ENCODE data around the gene MYH3. TPM values are rescaled to one million over a fixed set of nuclear protein-coding genes. Genes with fewer than 3 reads are reported as not detected.
A peak's percentile ranks its signal among the peaks of the same experiment; 100 is the strongest.

MYH3 gene
- total and polyA plus RNA-seq, 8 donors = 0.45 to 8.3 (median 3.2) TPM

- Histone ChIP-seq H3K36me3 (no peaks in the 10 kb centered on the region), H3K9me3 (no peaks in the 10 kb centered on the region), H3K4me3 (no peak overlapping the region), H3K4me1 (no peaks in the 10 kb centered on the region), H3K27ac (no peak overlapping the region), H3K27me3 (peaks cover 0 to 15% (median 0%) of the 10 kb centered on the region in 3 donors)
- 60 to 80% (median 76%) methylated on average over 3 of the region's 3 CpGs for WGBS, 5 donors
- no peak for DNase-seq
- intact Hi-C loops (cut with DNase I; ENCODE audit: low total_unique reads) = no loop called here
- TF ChIP-seq EP300 (IDR thresholded peaks at IDR 0.05) = no peak
Measured at GRCh38 chr17:10603931-10604330, 53.2 kb downstream of the MYH3 start.

- no peak for TF ChIP-seq EP300 (IDR thresholded peaks at IDR 0.05)
- Histone ChIP-seq H3K4me1 (no peaks in the 10 kb centered on the region), H3K9me3 (no peaks in the 10 kb centered on the region), H3K27ac (no peak overlapping the region), H3K36me3 (no peaks in the 10 kb centered on the region), H3K27me3 (peaks cover 0 to 16% (median 0%) of the 10 kb centered on the region in 3 donors), H3K4me3 (no peak overlapping the region)
- WGBS, 5 donors = 57 to 75% (median 71%) methylated on average over 5 of the region's 5 CpGs
- peak in 1 of 2 donors; percentile 21 for DNase-seq
- intact Hi-C loops (cut with DNase I; ENCODE audit: low total_unique reads) = no loop called here
Measured at GRCh38 chr17:10600571-10600970, 56.5 kb downstream of the MYH3 start.

DNA sequence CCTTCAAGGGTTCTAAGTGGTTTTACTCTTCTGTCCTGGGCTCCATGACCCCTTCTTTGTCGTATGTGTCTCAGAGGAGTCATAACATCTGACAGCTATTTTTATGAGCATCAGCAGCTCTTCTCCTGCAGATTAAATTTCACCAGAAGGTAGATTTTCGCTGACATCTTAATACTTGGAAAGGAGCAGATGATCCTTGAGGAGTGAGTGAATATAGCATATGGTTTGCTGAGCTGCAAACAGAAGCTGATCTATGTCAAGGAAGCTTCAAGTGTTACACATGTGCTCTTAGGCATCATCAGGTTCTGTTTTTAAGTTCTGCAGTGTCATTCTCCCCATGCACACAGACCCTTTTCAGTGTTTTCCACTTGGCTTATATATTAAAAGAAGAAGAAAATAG, 58.5 kb downstream of the MYH3 start:
- Histone ChIP-seq H3K4me3 (no peak overlapping the region), H3K4me1 (no peaks in the 10 kb centered on the region), H3K27ac (no peak overlapping the region), H3K36me3 (no peaks in the 10 kb centered on the region), H3K27me3 (peaks cover 0 to 16% (median 0%) of the 10 kb centered on the region in 3 donors), H3K9me3 (peaks cover 0 to 6% (median 0%) of the 10 kb centered on the region in 4 donors)
- WGBS, 5 donors = 62 to 76% (median 68%) methylated on average over 2 of the region's 2 CpGs
- no peak for DNase-seq
- TF ChIP-seq POLR2AphosphoS5 (IDR thresholded peaks at IDR 0.05) (no peak), POLR2A (IDR thresholded peaks at IDR 0.05) (no peak), EP300 (IDR thresholded peaks at IDR 0.05) (no peak)
- TF ChIP-seq, protein P1, sequence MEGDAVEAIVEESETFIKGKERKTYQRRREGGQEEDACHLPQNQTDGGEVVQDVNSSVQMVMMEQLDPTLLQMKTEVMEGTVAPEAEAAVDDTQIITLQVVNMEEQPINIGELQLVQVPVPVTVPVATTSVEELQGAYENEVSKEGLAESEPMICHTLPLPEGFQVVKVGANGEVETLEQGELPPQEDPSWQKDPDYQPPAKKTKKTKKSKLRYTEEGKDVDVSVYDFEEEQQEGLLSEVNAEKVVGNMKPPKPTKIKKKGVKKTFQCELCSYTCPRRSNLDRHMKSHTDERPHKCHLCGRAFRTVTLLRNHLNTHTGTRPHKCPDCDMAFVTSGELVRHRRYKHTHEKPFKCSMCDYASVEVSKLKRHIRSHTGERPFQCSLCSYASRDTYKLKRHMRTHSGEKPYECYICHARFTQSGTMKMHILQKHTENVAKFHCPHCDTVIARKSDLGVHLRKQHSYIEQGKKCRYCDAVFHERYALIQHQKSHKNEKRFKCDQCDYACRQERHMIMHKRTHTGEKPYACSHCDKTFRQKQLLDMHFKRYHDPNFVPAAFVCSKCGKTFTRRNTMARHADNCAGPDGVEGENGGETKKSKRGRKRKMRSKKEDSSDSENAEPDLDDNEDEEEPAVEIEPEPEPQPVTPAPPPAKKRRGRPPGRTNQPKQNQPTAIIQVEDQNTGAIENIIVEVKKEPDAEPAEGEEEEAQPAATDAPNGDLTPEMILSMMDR (IDR thresholded peaks at IDR 0.05) = no peak
- intact Hi-C loops (cut with DNase I; ENCODE audit: low total_unique reads) = no loop called here

GRCh38 chr17:10589553-10590145, 67.5 kb downstream of the MYH3 start:
- no peaks in the 10 kb centered on the region for H3K36me3 ChIP-seq
- no peak overlapping the region for H3K4me3 ChIP-seq
- H3K9me3 ChIP-seq = peaks cover 0 to 4% (median 0%) of the 10 kb centered on the region in 4 donors
- TF ChIP-seq EP300 (IDR thresholded peaks at IDR 0.05) (no peak), POLR2A (IDR thresholded peaks at IDR 0.05) (no peak), POLR2AphosphoS5 (IDR thresholded peaks at IDR 0.05) (no peak)
- TF ChIP-seq, protein P1 (IDR thresholded peaks at IDR 0.05) = no peak
- H3K4me1 ChIP-seq = no peaks in the 10 kb centered on the region
- WGBS, 5 donors = 80 to 90% (median 85%) methylated on average over 8 of the region's 8 CpGs
- no peak overlapping the region for H3K27ac ChIP-seq
- H3K27me3 ChIP-seq = peaks cover 0 to 27% (median 9%) of the 10 kb centered on the region in 3 donors
- DNase-seq = no peak
- intact Hi-C loops (cut with DNase I; ENCODE audit: low total_unique reads) = no loop called here

DNA sequence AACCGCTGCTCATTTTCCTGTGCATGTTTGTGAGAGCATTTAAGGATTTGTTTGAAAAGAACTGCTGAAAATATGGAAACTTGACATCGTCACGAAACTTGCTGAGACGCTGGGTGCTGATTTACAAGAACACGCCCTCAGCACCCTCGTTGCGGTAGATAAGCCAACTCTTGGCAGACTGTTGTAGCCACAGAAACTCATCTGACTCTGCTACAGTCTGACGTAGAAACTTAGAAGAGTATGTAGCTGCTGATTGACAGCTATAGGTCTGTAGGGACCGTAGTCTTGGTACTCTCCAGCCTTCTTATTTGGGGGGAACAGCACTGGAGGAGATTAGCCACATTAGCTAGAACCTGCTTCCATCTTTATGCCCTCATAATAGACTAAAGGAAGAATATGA, 71.6 kb downstream of the MYH3 start:
- TF ChIP-seq POLR2A (IDR thresholded peaks at IDR 0.05) (no peak), POLR2AphosphoS5 (IDR thresholded peaks at IDR 0.05) (no peak), EP300 (IDR thresholded peaks at IDR 0.05) (no peak)
- TF ChIP-seq, protein P1 (IDR thresholded peaks at IDR 0.05) = no peak
- WGBS, 5 donors = 74 to 82% (median 78%) methylated on average over 9 of the region's 9 CpGs
- peaks cover 0 to 9% (median 6%) of the 10 kb centered on the region in 3 donors for H3K27me3 ChIP-seq
- H3K4me3 ChIP-seq = no peak overlapping the region
- no peaks in the 10 kb centered on the region for H3K36me3 ChIP-seq
- DNase-seq = no peak
- no peaks in the 10 kb centered on the region for H3K9me3 ChIP-seq
- intact Hi-C loops (cut with DNase I; ENCODE audit: low total_unique reads) = no loop called here
- no peak overlapping the region for H3K27ac ChIP-seq
- no peaks in the 10 kb centered on the region for H3K4me1 ChIP-seq
